ENCODE results near the gene MED22.
"Not testable (repeated sequence)": the region's sequence is repeated elsewhere in the genome, so short reads cannot be mapped to it uniquely, and the experiment has no call there.

Gene MED22

DNA sequence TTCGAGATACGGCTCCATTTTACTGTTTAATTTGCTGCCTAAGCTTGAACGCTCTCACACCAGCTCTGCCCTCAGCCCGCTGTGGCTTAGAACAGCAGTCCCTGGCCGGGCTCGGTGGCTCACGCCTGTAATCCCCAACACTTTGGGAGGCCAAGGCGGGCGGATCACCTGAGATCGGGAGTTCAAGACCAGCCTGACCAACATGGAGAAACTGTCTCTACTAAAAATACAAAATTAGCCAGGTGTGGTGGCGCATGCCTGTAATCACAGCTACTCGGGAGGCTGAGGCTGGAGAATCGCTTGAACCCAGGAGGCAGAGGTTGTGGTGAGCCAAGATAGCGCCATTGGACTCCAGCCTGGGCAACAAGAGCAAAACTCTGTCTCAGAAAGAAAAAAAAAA lies 29.3 kb upstream of the MED22 start:
- not testable (repeated sequence) for DNase-seq (ENCODE audit: low read depth in 2 of 3, low spot score in 1 of 3)

DNA sequence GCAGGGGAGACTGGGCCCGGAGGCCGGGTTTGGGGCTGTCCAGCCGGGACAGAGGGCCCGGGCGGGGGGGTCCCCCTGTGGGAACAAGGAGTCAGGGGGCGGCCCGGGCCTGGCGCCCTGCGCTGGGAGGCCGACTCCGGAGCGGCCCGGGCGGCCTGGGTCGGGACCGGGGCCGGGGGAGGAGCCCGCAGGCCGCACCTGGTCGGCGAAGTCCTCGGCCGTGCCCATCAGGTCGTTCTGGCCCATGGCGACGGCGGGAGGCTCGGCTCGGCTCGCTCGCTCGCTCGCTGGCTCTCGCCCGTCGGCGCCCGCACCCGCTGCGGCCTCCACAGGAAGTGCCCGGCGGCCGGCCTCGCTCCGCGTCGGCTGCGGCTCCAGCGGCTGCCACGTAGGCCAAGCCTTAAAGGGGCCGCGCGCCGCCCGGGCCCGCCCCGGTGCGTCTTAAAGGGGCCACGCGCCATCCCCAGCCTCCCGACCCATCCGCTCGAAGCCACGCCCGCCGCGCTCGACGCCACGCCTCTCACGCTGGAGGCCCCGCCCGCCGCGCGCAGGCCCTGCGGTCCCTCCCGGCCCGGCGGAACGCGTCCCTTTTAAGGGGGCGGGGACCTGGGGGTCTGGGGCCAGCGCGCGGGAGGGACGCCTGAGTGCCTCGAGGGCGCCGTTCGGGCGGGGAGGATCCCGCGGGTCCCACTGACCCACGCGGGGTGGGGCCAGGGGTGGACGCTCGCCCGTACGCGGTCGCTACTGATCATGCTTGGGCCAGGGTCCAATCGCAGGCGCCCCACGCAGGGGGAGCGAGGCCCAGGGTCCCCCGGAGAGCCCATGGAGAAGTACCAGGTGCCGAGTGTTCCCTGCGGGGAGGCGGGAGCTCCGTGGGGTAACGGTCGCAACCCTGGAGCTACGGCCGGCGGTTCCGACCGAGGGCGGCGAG lies 28.1 kb upstream of the MED22 start, which contains the start of the genes STKLD1 and SURF4:
Gene STKLD1, plus strand, starts transcription at position 643 of the 931 bp plus-strand sequence. Its CDS starts 108 bp downstream, at position 751.
Gene SURF4, minus strand, starts transcription at position 337 of the 931 bp plus-strand sequence. Its CDS starts 91 bp downstream, at position 246.
- DNase-seq (ENCODE audit: low read depth in 2 of 3, low spot score in 1 of 3), result peak; percentile 91 to 93 (median 92)

DNA sequence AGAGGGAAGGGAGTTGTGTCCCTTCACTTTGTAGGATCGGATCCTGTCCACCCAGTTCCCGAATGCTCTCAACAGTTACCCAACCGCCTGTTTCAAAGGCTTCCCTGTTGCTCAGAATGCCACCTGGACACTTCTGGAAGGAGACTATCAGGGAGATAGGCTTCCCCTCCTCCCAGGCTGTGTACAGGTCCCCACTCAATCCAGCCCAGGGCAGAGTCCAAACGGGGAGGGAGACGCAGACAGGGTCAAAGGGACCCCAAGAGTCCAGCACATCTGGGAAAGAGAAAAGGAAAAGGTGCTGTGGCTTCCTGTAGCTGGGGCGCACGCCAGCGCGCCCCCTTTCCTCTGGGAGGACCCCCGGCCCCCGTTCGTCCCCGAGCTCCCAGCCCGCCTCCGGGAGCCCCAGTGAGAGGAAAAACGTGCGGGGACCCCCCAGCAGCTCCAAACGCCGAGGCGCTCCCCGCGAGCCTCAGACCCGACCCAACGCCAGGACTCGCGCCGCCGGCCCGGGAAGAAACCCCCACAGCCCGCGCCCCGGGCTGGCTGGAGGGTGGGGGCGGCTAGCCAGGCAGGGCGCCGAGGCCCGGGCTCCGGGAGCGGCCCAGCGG lies 27.3 kb upstream of the MED22 start:
- no peak for DNase-seq (ENCODE audit: low read depth in 2 of 3, low spot score in 1 of 3)

DNA sequence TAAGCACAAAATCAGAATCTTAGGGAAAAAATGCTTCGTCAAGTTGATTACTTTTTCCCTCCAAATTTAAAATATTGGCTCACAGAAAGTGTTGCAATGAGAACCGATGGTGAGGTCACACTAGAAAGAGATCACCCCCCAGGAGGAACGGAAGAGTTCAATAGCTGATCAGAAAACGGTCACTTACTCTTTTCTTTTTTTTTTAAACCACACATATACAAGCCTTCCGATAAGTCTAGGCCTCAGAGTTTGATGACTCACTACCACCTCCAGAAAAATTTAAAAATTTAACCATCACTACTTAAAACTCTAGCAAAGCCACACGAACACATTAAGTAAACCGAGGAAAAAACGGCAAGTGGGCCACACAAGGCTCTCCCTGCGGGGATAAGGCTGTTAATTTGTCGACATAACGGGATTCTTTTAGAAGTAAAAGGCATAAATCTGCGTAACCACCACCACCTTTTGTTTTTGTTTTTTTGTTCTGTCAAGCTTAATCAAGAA lies 26.7 kb upstream of the MED22 start:
- no peak for DNase-seq (ENCODE audit: low read depth in 2 of 3, low spot score in 1 of 3)

DNA sequence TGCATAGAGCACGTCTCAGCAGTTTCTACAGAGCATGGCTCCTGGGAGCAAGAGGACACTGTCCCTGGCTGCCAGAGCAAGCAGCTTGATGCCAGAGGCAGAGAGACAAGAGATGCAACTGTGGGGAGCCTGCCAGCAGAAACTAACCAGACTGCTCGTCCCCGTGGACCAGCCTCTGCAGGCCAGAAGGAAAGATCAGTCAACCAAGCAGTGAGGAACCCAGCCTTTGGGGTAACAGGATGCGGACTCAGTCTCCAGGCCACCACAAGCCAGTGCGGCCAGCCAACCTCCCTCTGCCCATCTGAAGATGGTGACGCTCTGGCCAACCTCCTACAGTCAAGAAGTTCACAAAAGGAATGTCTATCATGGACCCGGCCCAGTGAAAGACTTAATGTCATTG lies 24.2 kb upstream of the MED22 start:
- no peak for DNase-seq (ENCODE audit: low read depth in 2 of 3, low spot score in 1 of 3)

DNA sequence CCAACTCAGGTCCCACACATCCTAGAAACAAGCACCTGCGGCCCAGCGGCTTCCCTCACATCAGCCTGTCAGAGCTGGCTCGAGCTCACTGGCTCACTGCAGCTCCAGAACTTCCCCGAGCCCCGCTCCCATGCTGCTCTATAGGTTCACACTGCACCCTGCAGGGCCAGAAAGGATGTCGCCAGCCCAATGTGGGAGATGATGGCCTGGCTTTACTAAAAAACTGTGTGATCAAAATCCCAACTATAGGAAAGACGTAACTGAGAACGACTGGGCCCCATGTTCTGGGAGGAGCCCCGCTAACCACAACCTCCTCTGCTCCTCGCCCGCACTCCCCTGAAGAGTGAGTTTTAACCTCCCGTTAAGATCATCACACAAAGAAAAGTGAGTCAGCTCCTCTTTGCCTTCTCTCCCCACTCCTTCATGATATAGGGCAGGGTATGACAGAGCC lies 23.4 kb upstream of the MED22 start:
- peak; percentile 73 to 83 (median 75) for DNase-seq (ENCODE audit: low read depth in 2 of 3, low spot score in 1 of 3)

DNA sequence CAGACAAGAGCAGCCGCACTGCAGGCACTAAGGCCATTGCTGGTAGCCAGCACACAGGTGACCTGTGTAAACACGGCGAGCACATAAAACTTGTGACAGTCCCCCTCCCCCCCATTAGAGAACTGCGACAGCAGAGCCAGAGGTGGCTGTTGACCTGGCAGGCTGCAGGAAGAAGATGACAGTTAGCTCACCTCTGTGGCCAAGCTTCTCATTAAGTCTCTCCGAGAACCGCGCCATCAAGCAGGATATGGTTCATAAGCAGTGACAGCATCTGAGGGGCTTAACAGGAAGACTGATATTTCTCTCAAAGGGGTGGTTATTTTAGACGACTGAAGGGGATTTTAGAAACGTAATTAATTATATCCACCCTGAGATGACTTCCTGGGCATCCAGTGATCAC lies 22.8 kb upstream of the MED22 start:
- DNase-seq (ENCODE audit: low read depth in 2 of 3, low spot score in 1 of 3), result no peak

DNA sequence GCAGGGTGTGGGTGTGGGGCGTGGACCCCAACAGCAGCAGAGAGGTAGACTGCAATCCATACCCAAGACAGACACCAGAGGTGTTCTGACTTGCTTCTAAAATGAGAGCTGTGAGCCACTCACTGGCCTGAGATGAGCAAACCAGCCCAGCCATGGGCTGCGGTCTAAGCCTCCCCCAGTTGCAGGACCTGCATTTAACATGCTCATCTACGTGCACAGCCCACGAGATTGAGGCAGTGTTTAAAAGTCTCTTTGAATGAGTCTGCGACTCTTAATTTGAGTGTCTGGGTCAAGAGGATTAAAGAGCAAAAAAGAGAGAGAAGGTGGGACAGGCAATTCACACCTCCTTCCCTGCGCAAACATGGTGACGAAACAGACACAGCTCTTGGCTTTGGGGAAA lies 22.0 kb upstream of the MED22 start:
- DNase-seq (ENCODE audit: low read depth in 2 of 3, low spot score in 1 of 3), result no peak

DNA sequence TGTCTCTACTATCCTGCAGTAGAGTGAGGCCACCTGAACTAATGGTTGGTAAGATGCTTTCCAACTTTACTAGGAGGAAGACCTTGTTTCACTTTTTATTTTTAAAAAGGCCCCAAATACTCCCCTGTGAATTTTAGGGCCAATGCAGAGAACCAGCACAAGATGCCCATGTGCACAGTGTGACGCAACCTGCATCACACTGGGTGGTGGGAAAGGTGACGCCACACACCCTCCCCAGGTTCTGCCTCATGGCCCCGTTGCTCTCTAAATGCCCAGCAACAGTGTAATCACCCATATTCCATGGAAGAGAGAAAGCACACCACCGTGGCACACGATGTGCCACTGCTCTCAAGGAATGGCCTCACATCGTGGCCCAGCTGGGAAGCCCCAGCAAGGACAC lies 21.5 kb upstream of the MED22 start:
- no peak for DNase-seq (ENCODE audit: low read depth in 2 of 3, low spot score in 1 of 3)

DNA sequence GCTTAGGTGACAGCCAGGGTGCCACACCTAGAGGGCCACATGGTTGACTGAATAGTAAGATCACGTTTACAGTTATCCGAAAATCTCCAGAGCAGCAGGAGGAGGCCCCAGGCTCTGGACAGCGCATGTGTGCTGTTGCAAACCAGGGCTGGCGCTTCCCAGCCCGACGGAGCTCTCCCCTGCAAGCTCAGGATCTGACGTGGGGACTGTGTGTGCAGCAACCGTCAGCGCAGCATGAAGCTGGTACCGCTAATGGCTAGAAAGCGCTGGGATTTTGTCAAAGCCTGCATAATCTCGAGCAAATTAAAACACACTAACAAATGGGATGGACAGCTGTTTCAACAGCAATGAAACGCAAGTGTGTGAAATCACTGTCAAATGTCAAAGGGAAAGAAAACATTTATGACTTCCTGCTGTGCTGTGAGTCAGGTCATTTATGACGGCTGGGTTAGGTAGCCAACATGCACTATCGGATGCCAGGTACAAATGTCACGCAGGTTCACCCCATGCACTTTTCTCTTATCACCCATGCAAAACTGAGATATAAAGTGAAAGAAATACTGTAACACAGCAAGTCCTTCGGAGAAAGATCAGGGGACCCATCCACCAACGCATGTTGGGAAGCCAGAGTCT lies 20.4 kb upstream of the MED22 start:
- no peak for DNase-seq (ENCODE audit: low read depth in 2 of 3, low spot score in 1 of 3)

DNA sequence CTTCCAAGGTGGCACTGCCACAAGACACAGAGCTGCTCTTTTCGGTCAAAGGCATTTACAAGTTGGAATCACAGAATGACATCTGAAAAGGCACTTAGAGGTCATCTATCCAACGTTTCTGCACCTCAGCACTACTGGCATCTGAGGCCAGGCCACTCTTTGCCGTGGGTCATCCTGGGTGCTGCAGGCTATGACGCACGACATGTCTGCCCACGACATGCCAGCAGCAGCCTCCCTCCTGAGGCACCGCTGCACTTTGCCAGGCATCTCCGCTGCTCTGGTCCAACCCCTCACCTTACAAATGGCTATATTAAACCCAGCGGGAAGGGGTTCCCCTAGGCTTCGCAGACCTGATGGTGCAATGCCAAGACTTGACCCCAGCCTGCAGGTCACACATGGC lies 19.8 kb upstream of the MED22 start:
- no peak for DNase-seq (ENCODE audit: low read depth in 2 of 3, low spot score in 1 of 3)

DNA sequence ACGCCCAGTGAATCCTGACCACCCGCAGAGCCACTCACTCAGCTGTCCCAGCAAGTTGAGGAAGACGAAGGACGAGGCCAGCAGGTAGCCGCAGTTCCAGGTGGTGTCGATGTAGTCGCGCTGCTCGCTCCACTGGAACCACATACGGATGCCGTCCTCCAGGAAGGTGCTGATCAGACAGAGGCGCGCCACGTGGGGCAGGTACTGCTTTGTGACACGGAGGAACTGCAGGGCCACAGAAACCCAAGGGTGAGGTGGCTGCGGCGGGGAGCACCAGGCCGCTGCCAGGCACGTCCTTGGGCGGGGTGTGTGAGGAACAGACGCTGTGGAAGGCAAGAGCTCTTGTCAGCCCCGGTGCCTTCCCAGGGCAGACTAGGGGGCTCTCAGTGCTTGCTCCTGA lies 19.3 kb upstream of the MED22 start:
- DNase-seq (ENCODE audit: low read depth in 2 of 3, low spot score in 1 of 3), result no peak

DNA sequence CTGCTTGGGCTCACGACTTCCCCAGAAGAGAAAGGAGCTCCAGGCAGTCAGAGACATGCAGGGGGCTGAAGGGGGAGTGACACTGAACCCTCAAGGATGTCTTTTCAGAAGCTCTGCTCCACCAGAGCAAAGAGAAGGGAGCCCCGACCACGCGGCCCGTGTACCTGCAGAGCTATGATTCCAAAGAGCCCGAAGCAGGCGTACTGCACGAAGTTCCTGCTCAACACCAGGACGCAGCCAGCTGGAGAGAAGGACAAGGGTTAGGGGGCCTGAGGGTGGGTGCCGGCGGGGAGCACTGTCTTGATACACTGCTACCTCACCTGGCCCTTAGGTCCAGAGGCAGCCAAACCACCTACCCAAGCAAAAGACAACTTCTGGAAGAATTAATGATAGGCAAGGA lies 18.5 kb upstream of the MED22 start:
- DNase-seq (ENCODE audit: low read depth in 2 of 3, low spot score in 1 of 3), result no peak

DNA sequence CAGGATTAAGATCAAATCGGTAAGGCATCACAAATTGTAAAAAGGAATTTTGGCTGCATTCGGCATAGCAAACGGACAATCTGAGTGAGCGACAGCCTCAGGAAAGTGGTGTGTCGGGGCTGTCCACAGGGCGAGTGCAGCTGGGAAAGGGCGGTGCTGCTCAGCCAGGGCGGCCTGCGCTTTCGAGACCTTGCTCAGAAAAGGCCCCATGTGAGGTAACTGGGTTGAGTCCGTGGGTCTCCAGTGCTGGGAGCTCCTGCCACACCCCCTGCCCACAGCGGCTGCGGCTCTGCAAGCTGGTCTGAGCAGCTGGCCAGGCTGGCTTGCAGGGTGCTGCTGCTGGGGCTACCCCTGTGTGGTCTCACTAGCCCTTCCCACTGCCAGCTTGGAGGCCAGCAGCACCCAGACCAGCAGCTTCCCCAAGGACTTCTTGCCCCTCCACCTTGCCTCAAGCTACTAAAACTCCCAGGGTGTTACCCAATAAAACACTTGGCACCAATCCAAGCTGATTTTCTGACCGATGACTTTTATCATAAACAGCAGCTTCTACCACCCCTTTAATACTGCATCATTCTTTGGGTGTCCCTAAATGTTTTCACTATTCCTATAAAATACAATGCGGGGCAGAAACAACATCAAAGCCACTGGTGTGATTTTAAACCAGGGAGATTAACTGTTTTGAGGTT lies 14.6 kb upstream of the MED22 start:
- DNase-seq (ENCODE audit: low read depth in 2 of 3, low spot score in 1 of 3), result no peak

DNA sequence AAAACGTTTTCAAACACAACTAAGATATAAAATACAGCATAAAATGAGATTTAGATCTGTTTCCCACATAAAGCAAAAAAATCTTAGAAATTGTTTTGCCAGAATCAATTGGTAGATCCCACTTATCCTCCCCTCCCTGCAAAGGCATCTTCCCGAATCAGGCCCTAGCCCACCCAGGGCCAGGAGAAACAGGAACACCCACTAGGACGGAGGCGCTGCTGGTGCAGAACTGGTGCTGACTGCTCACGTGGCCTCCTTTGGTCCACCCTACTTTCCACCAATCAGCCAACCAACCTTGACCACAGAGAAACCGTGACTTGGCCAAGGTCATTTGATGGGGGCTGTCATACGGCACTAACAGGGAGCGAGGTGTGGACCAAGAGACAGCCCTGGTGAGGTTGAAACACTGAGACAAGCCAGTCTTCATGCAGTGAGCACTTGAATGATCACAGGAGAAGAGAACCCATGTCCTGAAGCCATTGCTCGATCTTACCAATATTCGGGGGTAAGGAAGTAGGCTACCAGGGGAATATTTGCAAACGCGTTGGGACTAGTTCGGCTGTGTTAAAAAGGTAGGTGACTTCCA lies 13.7 kb upstream of the MED22 start:
- DNase-seq (ENCODE audit: low read depth in 2 of 3, low spot score in 1 of 3), result no peak

DNA sequence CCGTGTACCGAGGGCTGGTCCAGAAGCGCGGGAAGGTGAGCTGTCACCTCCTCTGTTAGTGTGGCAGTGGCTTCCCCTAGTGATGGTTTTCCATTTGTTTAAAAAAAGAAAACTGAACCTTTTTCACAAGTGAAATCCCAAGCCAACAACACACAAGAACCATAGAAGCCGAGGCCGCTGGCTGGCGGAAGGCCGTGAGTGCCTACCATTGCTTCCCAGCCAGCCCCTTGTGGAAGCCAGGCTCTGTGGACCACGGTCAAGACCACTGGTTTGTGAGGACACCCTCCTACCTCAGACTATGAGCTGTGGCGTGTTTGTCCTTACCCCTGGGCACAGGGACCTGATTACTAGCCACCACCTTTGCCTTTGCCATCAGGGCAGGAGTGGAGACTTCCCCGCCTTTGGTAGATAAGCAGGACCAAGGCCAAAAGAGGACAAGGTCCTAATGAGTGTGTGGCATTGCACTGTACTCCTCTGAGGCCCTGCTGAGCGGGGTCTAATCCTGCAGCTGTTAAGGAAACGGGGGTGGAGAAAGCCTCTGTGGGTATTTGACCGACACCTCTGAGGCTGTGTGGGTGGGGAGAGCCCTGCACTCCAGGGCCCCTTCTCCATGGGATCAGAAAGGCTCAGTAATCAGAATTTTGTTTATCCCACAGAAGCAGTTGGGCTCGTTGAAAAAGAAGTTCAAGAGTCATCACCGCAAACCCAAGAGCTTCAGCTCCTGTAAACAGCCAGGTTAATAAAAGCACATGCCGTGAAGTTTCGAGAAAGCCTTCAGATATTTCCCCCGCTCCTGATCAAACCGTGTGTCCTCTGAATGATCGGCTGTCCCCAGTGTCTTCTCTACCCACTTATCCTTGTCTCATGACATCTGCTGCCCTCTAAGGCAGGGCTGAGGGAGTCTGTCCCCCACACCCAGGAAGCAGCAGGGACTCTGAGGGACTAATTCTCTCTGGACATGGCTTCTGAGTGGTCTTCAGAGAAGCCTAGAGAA lies 12.8 kb upstream of the MED22 start:
- DNase-seq (ENCODE audit: low read depth in 2 of 3, low spot score in 1 of 3), result no peak

DNA sequence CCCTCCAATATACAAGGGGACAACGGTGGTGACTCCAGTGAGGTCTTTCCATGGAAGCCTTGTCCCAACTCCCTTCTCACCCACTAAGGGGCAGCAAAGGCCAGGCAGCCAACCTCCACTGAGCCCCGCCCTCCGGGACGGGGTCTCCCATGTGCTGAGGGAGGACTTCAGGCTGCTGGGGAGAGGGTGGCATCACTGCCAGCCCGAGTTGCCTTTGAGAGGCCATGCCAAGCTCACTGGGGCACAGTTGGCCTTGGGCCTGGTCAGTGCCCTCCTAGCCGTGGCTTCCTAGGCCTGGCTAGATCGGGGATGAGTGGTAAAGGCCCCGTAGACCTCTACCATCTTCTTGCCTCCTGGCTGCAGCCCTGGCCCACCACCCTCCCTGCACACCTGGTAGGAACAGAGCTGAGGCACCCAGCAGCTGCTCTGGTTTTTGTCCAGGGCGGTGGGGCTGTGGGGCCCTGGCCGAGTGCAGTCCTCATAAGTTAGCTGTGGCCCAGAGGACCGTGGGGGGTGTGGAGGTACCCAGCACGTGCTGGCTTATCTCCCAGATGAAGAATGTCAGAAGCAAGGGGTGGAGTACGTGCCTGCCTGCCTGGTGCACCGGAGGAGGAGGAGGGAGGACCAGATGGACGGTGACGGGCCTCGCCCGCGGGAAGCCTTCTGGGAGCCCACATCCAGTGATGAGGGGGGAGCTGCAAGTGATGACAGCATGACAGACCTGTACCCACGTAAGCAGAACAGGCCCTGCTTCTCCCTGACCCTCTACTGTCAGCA lies 11.7 kb upstream of the MED22 start:
- no peak for DNase-seq (ENCODE audit: low read depth in 2 of 3, low spot score in 1 of 3)

DNA sequence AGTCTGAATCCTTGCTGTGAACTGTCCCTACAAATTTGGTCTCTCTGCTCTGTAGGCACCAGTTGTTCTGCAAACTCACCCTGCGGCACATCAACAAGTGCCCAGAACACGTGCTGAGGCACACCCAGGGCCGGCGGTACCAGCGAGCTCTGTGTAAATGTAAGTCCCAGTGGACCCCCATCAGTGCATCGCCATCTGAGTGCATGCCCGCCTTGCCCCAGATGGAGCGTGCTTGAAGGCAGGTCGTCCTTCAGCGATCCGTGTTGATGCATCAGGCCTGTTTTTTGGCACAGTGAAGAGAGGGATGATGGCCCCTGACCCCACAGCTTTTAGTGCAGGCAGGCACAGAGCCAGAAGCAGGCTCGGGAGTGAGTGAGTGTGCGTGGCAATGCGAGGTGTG lies 9.7 kb upstream of the MED22 start:
- no peak for DNase-seq (ENCODE audit: low read depth in 2 of 3, low spot score in 1 of 3)
